ENCODE measurements around the gene MUC4. TPM values are rescaled to one million over a fixed set of nuclear protein-coding genes. Genes with fewer than 3 reads are reported as not detected.

The MUC4 gene
- total and polyA plus RNA-seq, 2 donors from 2014 or later, result 0.19 TPM; not detected in 1

- no peak overlapping the region for H3K4me3 ChIP-seq (ENCODE audit: low read length in 3 of 3)
- H3K27me3 ChIP-seq (ENCODE audit: control insufficient read depth, insufficient read depth, low read length), result no peaks in the 10 kb centered on the region
- FAIRE-seq (no peak), DNase-seq (peak in 1 of 5 donors; percentile 10)
- no peaks in the 10 kb centered on the region for H3K36me3 ChIP-seq (ENCODE audit: control insufficient read depth in 2 of 3, insufficient read depth in 3 of 3, low read length in 3 of 3)
- no peaks in the 10 kb centered on the region for H3K4me1 ChIP-seq (ENCODE audit: control insufficient read depth in 2 of 3, insufficient read depth in 2 of 3, low read depth in 1 of 3, low read length in 3 of 3)
- H3K9ac ChIP-seq (ENCODE audit: low read length in 3 of 3), result no peak overlapping the region
- no peak overlapping the region for H3K27ac ChIP-seq (ENCODE audit: low read depth in 2 of 2, low read length in 2 of 2)
- TF ChIP-seq CTCF (IDR thresholded peaks at IDR 0.05; ENCODE audit: borderline replicate concordance, extremely low read depth, insufficient read depth), result no peak
- H3K9me3 ChIP-seq (ENCODE audit: control insufficient read depth in 2 of 3, insufficient read depth in 1 of 3, low read length in 3 of 3), result no peaks in the 10 kb centered on the region
- intact Hi-C loops (cut with DNase I), result no loop called here
Observed at GRCh38 chr3:195755391-195755790, 56.3 kb downstream of the MUC4 start.

- Histone ChIP-seq H3K36me3 (ENCODE audit: control insufficient read depth in 2 of 3, insufficient read depth in 3 of 3, low read length in 3 of 3) (no peaks in the 10 kb centered on the region), H3K9me3 (ENCODE audit: control insufficient read depth in 2 of 3, insufficient read depth in 1 of 3, low read length in 3 of 3) (no peaks in the 10 kb centered on the region), H3K4me1 (ENCODE audit: control insufficient read depth in 2 of 3, insufficient read depth in 2 of 3, low read depth in 1 of 3, low read length in 3 of 3) (no peaks in the 10 kb centered on the region), H3K27me3 (ENCODE audit: control insufficient read depth, insufficient read depth, low read length) (no peaks in the 10 kb centered on the region), H3K9ac (ENCODE audit: low read length in 3 of 3) (no peak overlapping the region), H3K4me3 (ENCODE audit: low read length in 3 of 3) (no peak overlapping the region), H3K27ac (ENCODE audit: low read depth in 2 of 2, low read length in 2 of 2) (no peak overlapping the region)
- DNase-seq, result peak in 1 of 5 donors; percentile 12
- no peak for FAIRE-seq
- no peak for TF ChIP-seq CTCF (IDR thresholded peaks at IDR 0.05; ENCODE audit: borderline replicate concordance, extremely low read depth, insufficient read depth)
- intact Hi-C loops (cut with DNase I), result no loop called here
Observed at GRCh38 chr3:195754906-195755305, 56.8 kb downstream of the MUC4 start.

GRCh38 chr3:195754141-195754540, 57.6 kb downstream of the MUC4 start:
- TF ChIP-seq CTCF (IDR thresholded peaks at IDR 0.05; ENCODE audit: borderline replicate concordance, extremely low read depth, insufficient read depth), result no peak
- H3K36me3 ChIP-seq (ENCODE audit: control insufficient read depth in 2 of 3, insufficient read depth in 3 of 3, low read length in 3 of 3), result no peaks in the 10 kb centered on the region
- no peak overlapping the region for H3K9ac ChIP-seq (ENCODE audit: low read length in 3 of 3)
- H3K9me3 ChIP-seq (ENCODE audit: control insufficient read depth in 2 of 3, insufficient read depth in 1 of 3, low read length in 3 of 3), result no peaks in the 10 kb centered on the region
- H3K4me1 ChIP-seq (ENCODE audit: control insufficient read depth in 2 of 3, insufficient read depth in 2 of 3, low read depth in 1 of 3, low read length in 3 of 3), result no peaks in the 10 kb centered on the region
- DNase-seq (peak in 1 of 5 donors; percentile 71), FAIRE-seq (no peak)
- intact Hi-C loops (cut with DNase I), result no loop called here
- H3K27me3 ChIP-seq (ENCODE audit: control insufficient read depth, insufficient read depth, low read length), result no peaks in the 10 kb centered on the region
- H3K4me3 ChIP-seq (ENCODE audit: low read length in 3 of 3), result no peak overlapping the region
- H3K27ac ChIP-seq (ENCODE audit: low read depth in 2 of 2, low read length in 2 of 2), result no peak overlapping the region

- Histone ChIP-seq H3K36me3 (ENCODE audit: control insufficient read depth in 2 of 3, insufficient read depth in 3 of 3, low read length in 3 of 3) (no peaks in the 10 kb centered on the region), H3K27me3 (ENCODE audit: control insufficient read depth, insufficient read depth, low read length) (no peaks in the 10 kb centered on the region), H3K4me3 (ENCODE audit: low read length in 3 of 3) (no peak overlapping the region), H3K4me1 (ENCODE audit: control insufficient read depth in 2 of 3, insufficient read depth in 2 of 3, low read depth in 1 of 3, low read length in 3 of 3) (no peaks in the 10 kb centered on the region), H3K9ac (ENCODE audit: low read length in 3 of 3) (no peak overlapping the region), H3K9me3 (ENCODE audit: control insufficient read depth in 2 of 3, insufficient read depth in 1 of 3, low read length in 3 of 3) (no peaks in the 10 kb centered on the region), H3K27ac (ENCODE audit: low read depth in 2 of 2, low read length in 2 of 2) (no peak overlapping the region)
- FAIRE-seq (no peak), DNase-seq (peak in 1 of 5 donors; percentile 48)
- TF ChIP-seq CTCF (IDR thresholded peaks at IDR 0.05; ENCODE audit: borderline replicate concordance, extremely low read depth, insufficient read depth), result no peak
- intact Hi-C loops (cut with DNase I), result no loop called here
Observed at GRCh38 chr3:195753581-195753980, 58.1 kb downstream of the MUC4 start.
